ENCODE measurements around the gene MDFI. TPM values are rescaled to one million over a fixed set of nuclear protein-coding genes. Genes with fewer than 3 reads are reported as not detected.

The MDFI gene
- total RNA-seq, 2 experiments from 2014 or later = not detected

- Mint-ChIP-seq H3K9me3 (no peaks in the 10 kb centered on the region), H3K27ac (no peak overlapping the region), H3K27me3 (ENCODE audit: low read depth) (no peaks in the 10 kb centered on the region), H3K4me1 (ENCODE audit: low read depth) (peaks cover under 1% of the 10 kb centered on the region), H3K4me3 (no peak overlapping the region), H3K36me3 (ENCODE audit: low read depth) (no peaks in the 10 kb centered on the region)
- intact Hi-C loops (cut with micrococcal nuclease) = loop anchor here (10.0 kb wide), 1 partner anchor 344 kb away; no protein-coding TSS in a partner anchor
- CTCF ChIA-PET = interaction anchor here (1.6 kb wide), 1 partner anchor 17 kb away, joined by 3 read pairs; no protein-coding TSS in a partner anchor
- DNase-seq = no peak
Measured at GRCh38 chr6:41700463-41701347, 62.4 kb downstream of the MDFI start.

GRCh38 chr6:41702089-41702745 lies 63.9 kb downstream of the MDFI start:
- CTCF ChIA-PET = interaction anchor here (0.5 kb wide), 1 partner anchor 92 kb away, joined by 3 read pairs; no protein-coding TSS in a partner anchor

DNA sequence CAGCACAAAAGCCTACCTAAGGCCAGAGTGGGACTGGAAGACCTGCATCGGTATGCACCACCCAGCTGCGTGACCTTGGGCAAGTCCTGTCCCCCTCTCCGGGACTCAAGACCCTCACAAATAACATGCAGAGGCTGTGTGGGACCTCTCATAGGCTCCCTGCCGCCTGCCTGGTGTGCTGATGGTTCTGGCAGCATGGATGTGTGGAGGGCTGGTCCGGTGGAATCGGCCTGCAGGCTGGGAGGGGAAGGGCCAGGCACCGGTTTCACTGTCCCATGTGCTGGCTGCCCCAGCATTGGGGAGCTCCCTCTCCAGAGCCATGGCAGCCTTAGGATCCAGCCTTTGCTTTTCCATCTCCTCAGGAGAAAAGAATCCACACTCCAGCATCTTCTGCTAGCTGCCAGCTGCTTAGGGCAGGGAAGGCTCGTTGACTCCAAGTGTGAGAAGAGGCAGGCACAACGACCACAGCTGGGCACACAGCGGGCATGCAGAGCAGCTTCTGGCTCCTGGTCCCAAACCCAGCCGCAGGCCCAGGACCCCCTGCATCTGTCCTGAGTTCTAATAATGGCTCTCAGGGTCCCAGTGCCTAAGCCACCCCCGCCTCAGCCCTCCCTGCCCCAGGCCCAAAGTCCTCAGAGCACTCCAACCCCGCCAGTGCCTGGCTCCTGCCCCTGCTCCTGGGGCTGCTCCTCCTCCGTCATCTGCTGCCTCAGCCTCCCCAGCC lies 64.7 kb downstream of the MDFI start:
- no peak for DNase-seq
- Mint-ChIP-seq H3K36me3 (ENCODE audit: low read depth) (no peaks in the 10 kb centered on the region), H3K9me3 (no peaks in the 10 kb centered on the region), H3K4me1 (ENCODE audit: low read depth) (peaks cover 23% of the 10 kb centered on the region), H3K27ac (no peak overlapping the region), H3K27me3 (ENCODE audit: low read depth) (no peaks in the 10 kb centered on the region), H3K4me3 (no peak overlapping the region)
- CTCF ChIA-PET = interaction anchor here (0.5 kb wide), 1 partner anchor 93 kb away, joined by 3 read pairs; no protein-coding TSS in a partner anchor
- intact Hi-C loops (cut with micrococcal nuclease) = loop anchor here (10.0 kb wide), 1 partner anchor 342 kb away; no protein-coding TSS in a partner anchor

More at GRCh38 chr6:41702089-41702745, 63.9 kb downstream of the MDFI start:
- H3K27me3 Mint-ChIP-seq (ENCODE audit: low read depth) = no peaks in the 10 kb centered on the region
- H3K36me3 Mint-ChIP-seq (ENCODE audit: low read depth) = no peaks in the 10 kb centered on the region
- intact Hi-C loops (cut with micrococcal nuclease) = loop anchor here (10.0 kb wide), 1 partner anchor 343 kb away; no protein-coding TSS in a partner anchor
- no peaks in the 10 kb centered on the region for H3K9me3 Mint-ChIP-seq
- peaks cover 16% of the 10 kb centered on the region for H3K4me1 Mint-ChIP-seq (ENCODE audit: low read depth)
- H3K4me3 Mint-ChIP-seq = no peak overlapping the region
- DNase-seq = no peak
- no peak overlapping the region for H3K27ac Mint-ChIP-seq

Small RNA genes lying within 50 kb of the gene (microRNA-seq; reads per million reads assigned to microRNA genes)
- 1.6 reads per million for gene MIR4641 (ENCODE audit: borderline microRNAs expressed, borderline replicate concordance)

Other genes starting within 250 kb of the MDFI start
- 10 to 100 TPM; 15.9 to 16.0 TPM for gene FOXP4, start 92.1 kb upstream of the MDFI start, total RNA-seq
- gene TFEB, start 97.1 kb downstream of the MDFI start, total RNA-seq = 1 to 10 TPM; 5.7 to 7.9 TPM
- gene PGC, start 108.9 kb downstream of the MDFI start, total RNA-seq = not detected
- gene FRS3, start 141.4 kb downstream of the MDFI start, total RNA-seq = 1 to 10 TPM; 4.0 to 4.2 TPM
- gene PRICKLE4, start 142.3 kb downstream of the MDFI start, total RNA-seq = under 1 TPM in 1 of 2 experiments, not detected in 1; 0.52 TPM
- gene TOMM6, start 149.2 kb downstream of the MDFI start, total RNA-seq = 100 to 1,000 TPM; 285 to 299 TPM